Esophagus muscularis mucosa (tissue), 3 donors: ENCODE measurements around the gene KRT34.
"Not testable (repeated sequence)": the region's sequence is repeated elsewhere in the genome, so short reads cannot be mapped to it uniquely, and the experiment has no call there.

ENCODE experiments used
- CTCF ChIP-seq, 3 experiments: fragments of 200-600 bp in 2 of 3; fragments of 450-650 bp in 1 of 3; sonication (generic) in 2 of 3; IDR thresholded peaks; one replicate each; pipeline ENCODE4 v1.5.1; 2017 to 2019; ENCODE audit warnings: antibody characterized with exemption in 3 of 3, mild to moderate bottlenecking in 2 of 3, moderate library complexity in 1 of 3
- POLR2A ChIP-seq: fragments of 450-650 bp; IDR thresholded peaks from one replicate; pipeline ENCODE4 v1.6.1; 2017; ENCODE audit warnings: antibody characterized with exemption, moderate library complexity, mild to moderate bottlenecking, low read depth
- POLR2AphosphoS5 ChIP-seq, 2 donors: sonication (generic); formaldehyde crosslinking; IDR thresholded peaks; one replicate each; pipeline ENCODE4 v1.6.1; 2017; ENCODE audit warnings: antibody characterized with exemption in 2 of 2

- TF ChIP-seq POLR2AphosphoS5 (IDR thresholded peaks at IDR 0.05); CTCF (IDR thresholded peaks at IDR 0.05); POLR2A: not testable (repeated sequence)
Measured at GRCh38 chr17:41381943-41382342, at the start of gene KRT34.
